Immature natural killer cell (primary cell): Measurements from ENCODE around the gene IL34. TPM values are rescaled to one million over a fixed set of nuclear protein-coding genes. Genes with fewer than 3 reads are reported as not detected.

Source experiments
- DNase-seq, 3 donors: peaks; one replicate each; pipeline ENCODE4 v3.0.0; 2022; ENCODE audit warnings: mixed read lengths in 1 of 3
- H3K27ac Mint-ChIP-seq, 6 donors: one replicate each; pipeline ENCODE4 v1.8.0; 2020; ENCODE audit warnings: mixed read lengths in 6 of 6, mild to moderate bottlenecking in 5 of 6, inconsistent platforms in 4 of 6, moderate library complexity in 3 of 6
- H3K27me3 Mint-ChIP-seq, 3 donors: one replicate each; pipeline ENCODE4 v1.8.0; 2020 to 2021; ENCODE audit warnings: low read depth in 3 of 3, mild to moderate bottlenecking in 3 of 3, mixed read lengths in 3 of 3, moderate library complexity in 3 of 3, inconsistent platforms in 1 of 3
- H3K36me3 Mint-ChIP-seq, 3 donors: one replicate each; pipeline ENCODE4 v1.8.0; 2020; ENCODE audit warnings: mixed read lengths in 3 of 3, inconsistent platforms in 2 of 3, mild to moderate bottlenecking in 2 of 3
- H3K4me1 Mint-ChIP-seq, 2 donors: one replicate each; pipeline ENCODE4 v1.8.0; 2020; ENCODE audit warnings: inconsistent platforms in 2 of 2, mild to moderate bottlenecking in 2 of 2, mixed read lengths in 2 of 2, moderate library complexity in 1 of 2
- H3K4me3 Mint-ChIP-seq, 5 donors: one replicate each; pipeline ENCODE4 v1.8.0; 2020; ENCODE audit warnings: mild to moderate bottlenecking in 5 of 5, mixed read lengths in 5 of 5, inconsistent platforms in 3 of 5, moderate library complexity in 3 of 5
- H3K9me3 Mint-ChIP-seq, 6 donors: one replicate each; pipeline ENCODE4 v1.8.0; 2020; ENCODE audit warnings: mild to moderate bottlenecking in 6 of 6, mixed read lengths in 6 of 6, inconsistent platforms in 4 of 6, moderate library complexity in 3 of 6
- polyA plus RNA-seq, 3 donors: library from polyadenylated mRNA; unstranded; fragments of 300-500 nt; fragmentation: Illumina TruSeq; gene quantifications; one replicate each; pipeline ENCODE4 v1.2.3, GENCODE V29; 2021

Gene IL34
- polyA plus RNA-seq, 3 donors from 2014 or later: not detected

DNA sequence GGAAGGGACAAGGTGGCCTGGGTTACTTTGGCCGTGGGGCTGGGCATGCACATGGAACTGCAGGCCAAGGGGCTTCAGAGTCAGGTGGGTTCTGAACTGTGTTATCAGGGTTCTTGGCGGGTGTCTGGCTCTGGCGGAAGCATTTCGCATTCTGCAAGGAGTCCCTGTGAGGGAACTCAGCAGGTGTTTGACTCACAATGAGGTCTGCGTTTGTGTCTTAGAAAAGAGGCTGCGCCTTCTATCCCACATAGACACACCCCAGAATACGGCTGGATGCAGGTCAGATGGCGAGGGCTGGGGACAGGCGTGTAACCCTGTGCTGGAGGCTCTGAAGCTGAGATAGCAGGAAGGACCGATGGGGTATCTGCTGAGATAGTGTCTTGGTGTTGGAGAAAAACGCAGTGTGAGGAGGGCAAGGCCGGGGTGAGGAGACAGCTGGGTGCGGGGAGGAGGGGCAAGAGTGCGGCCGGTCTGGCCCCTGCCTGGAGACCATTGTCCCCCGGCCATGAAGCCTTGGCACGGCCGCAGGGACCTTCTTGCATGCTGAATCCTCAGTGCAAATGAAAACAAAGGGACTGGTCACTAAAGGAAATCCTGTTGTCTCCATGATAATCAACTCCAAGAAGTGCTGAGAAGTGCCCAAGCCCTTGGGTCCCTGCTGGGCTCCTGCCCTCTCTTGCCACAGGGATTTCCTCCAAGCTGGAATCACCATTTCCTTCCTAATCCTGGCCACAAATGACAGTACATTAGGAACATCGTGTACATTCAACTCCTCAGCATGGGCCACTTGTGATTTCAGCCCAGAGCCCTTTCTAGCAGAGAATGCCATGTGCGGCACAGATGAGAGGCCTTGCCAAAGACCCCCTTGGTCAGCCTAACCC lies 62.2 kb downstream of the IL34 start:
- no peaks in the 10 kb centered on the region for H3K9me3 Mint-ChIP-seq
- no peak overlapping the region for H3K27ac Mint-ChIP-seq
- H3K36me3 Mint-ChIP-seq: peaks cover 0 to 7% (median 0%) of the 10 kb centered on the region in 3 donors
- no peak overlapping the region for H3K4me3 Mint-ChIP-seq
- H3K4me1 Mint-ChIP-seq: no peaks in the 10 kb centered on the region
- DNase-seq: no peak
- peaks cover 0 to 6% (median 2%) of the 10 kb centered on the region in 3 donors for H3K27me3 Mint-ChIP-seq

DNA sequence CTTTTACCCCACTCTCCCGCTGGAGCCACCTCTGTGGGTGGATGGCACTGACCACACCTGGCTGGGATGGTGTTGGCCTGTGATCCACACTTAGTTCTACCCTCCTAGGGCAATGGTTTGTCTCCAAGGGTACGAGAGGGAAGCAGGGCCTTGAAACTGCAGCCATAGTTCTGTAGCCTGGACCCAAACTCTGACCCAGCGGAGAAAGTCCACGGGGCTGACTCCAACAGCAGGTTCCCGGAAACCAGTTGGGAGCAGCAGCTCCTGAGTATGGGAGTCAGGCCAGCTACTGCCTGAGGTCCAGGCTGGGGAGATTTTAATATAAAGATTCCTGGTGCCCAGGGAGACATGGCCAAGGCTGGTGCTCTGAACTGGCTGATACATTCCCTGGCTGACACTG lies 63.1 kb downstream of the IL34 start:
- no peaks in the 10 kb centered on the region for H3K4me1 Mint-ChIP-seq
- H3K27me3 Mint-ChIP-seq: peaks cover 0 to 6% (median 2%) of the 10 kb centered on the region in 3 donors
- H3K36me3 Mint-ChIP-seq: peaks cover 0 to 7% (median 0%) of the 10 kb centered on the region in 3 donors
- no peak overlapping the region for H3K4me3 Mint-ChIP-seq
- no peaks in the 10 kb centered on the region for H3K9me3 Mint-ChIP-seq
- H3K27ac Mint-ChIP-seq: no peak overlapping the region
- no peak for DNase-seq

DNA sequence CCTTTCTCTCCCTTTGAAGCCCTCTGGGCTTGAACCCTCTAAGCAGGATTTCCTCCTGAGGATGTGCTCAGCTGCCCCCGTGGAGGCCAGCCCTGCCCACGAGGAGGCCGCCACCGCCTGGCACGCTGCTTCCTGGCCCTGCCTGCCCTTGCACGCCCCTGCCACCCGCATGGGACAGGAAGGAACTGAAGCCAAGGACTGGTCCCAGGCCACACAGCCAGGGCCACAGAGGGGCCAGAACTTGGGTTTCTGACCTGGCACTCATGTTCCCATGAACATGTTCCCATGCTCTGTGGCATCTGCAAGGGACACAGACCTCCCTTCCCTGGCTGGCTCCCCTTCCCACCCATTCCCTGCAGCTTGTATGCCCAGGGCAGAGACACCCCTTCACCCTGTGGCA lies 63.6 kb downstream of the IL34 start:
- H3K9me3 Mint-ChIP-seq: no peaks in the 10 kb centered on the region
- H3K27ac Mint-ChIP-seq: no peak overlapping the region
- H3K4me1 Mint-ChIP-seq: no peaks in the 10 kb centered on the region
- peaks cover 0 to 7% (median 0%) of the 10 kb centered on the region in 3 donors for H3K36me3 Mint-ChIP-seq
- peaks cover 0 to 6% (median 2%) of the 10 kb centered on the region in 3 donors for H3K27me3 Mint-ChIP-seq
- DNase-seq: no peak
- H3K4me3 Mint-ChIP-seq: no peak overlapping the region

Other genes starting within 250 kb of the IL34 start
- gene ST3GAL2, start 207.5 kb upstream of the IL34 start, polyA plus RNA-seq: 10 to 100 TPM; 11.1 to 20.7 (median 17.4) TPM
- 10 to 100 TPM in 2 of 3 donors, 1 to 10 TPM in 1; 6.7 to 11.9 (median 10.5) TPM for gene FCSK, start 192.0 kb upstream of the IL34 start, polyA plus RNA-seq
- 10 to 100 TPM; 42.3 to 54.6 (median 42.9) TPM for gene COG4, start 123.0 kb upstream of the IL34 start, polyA plus RNA-seq
- gene SF3B3, start 122.7 kb upstream of the IL34 start, polyA plus RNA-seq: 100 to 1,000 TPM in 1 of 3 donors, 10 to 100 TPM in 2; 62.7 to 143 (median 65.4) TPM
- not detected for gene MTSS2, start 39.5 kb downstream of the IL34 start, polyA plus RNA-seq
- gene VAC14, start 154.6 kb downstream of the IL34 start, polyA plus RNA-seq: 10 to 100 TPM; 19.1 to 42.2 (median 28.1) TPM